ENCODE measurements around the gene MALSU1. TPM values are rescaled to one million over a fixed set of nuclear protein-coding genes. Genes with fewer than 3 reads are reported as not detected.

The MALSU1 gene
- polyA plus RNA-seq, 1 of the 3 experiments (the other 2 are of a cell fraction) = 102 TPM

DNA sequence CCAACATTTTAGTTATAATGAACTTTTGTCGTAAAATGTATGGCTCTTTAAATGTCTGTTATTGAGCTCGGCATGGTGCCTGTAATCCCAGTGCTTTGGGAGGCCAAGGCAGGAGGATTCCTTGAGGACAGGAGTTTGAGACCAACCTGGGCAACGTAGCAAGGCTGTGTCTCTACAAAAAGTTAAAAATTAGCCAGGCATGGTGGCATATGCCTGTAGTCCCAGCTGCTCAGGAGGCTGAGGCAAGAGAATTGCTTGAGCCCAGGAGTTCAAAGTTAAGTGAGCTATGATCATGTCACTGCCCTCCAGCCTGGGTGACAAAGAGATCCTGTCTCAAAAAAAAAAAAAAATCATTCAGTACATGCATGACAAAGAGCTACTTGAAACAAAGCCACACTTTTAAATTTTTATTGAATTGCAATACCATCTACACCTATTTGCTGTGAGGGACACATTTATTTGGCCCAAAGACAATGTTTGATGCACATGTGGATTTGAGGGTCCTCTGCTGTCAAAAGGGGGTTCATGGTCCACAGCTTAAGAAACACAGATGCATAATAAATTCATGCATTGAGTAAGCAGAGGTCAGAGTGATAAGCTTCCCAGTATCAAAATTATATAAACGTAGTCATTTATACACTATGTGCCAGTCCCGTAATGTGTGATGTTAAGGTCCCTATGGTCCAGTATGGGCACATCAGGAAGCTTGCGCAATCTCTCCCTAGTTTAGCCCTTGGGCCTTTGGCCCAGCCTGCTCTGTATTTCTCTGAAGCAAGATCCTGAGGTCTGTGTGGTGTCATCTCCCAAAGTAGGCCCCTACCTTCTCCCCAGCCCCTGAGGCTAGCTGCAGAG is 4.4 kb upstream of the MALSU1 start:
- Histone ChIP-seq H3K9me2 (no peaks in the 10 kb centered on the region), H2AFZ (ENCODE audit: low read depth) (peak overlapping the region; percentile 14; the same call in 1 of the 2 replicates), H4K20me1 (ENCODE audit: insufficient read depth) (no peaks in the 10 kb centered on the region; the same call in 1 of the 2 replicates), H3K4me1 (ENCODE audit: control insufficient read depth in 1 of 2, insufficient read depth in 2 of 2, low read depth in 1 of 2, low read length in 1 of 2) (peaks cover 8 to 12% of the 10 kb centered on the region in 2 experiments; a peak in 2 of 4 replicates), H3K36me3 (replicated peaks in 1 of 2; ENCODE audit: control insufficient read depth in 1 of 2, insufficient read depth in 2 of 2, low read length in 1 of 2) (no peaks in the 10 kb centered on the region), H3K4me2 (no peak overlapping the region), H3K9me3 (no peaks in the 10 kb centered on the region), H3K27ac (ENCODE audit: low read depth in 2 of 2, low read length in 1 of 2) (no peak overlapping the region; a peak in 1 of 4 replicates), H3K79me2 (ENCODE audit: insufficient read depth) (peaks cover 7% of the 10 kb centered on the region), H3F3A (replicated peaks; ENCODE audit: insufficient read depth) (peaks cover 11% of the 10 kb centered on the region), H3K4me3 (ENCODE audit: low read depth in 2 of 2, low read length in 1 of 2) (no peak overlapping the region), H3K27me3 (ENCODE audit: insufficient read depth) (no peaks in the 10 kb centered on the region), H3K9ac (no peak overlapping the region)
- CTCF ChIA-PET = interaction anchor here (1.0 to 9.9 kb wide), 10 partner anchors 16 to 250 kb away, joined by 3 to 69 read pairs (median 4); no protein-coding TSS in a partner anchor
- TF ChIP-seq, protein P1, sequence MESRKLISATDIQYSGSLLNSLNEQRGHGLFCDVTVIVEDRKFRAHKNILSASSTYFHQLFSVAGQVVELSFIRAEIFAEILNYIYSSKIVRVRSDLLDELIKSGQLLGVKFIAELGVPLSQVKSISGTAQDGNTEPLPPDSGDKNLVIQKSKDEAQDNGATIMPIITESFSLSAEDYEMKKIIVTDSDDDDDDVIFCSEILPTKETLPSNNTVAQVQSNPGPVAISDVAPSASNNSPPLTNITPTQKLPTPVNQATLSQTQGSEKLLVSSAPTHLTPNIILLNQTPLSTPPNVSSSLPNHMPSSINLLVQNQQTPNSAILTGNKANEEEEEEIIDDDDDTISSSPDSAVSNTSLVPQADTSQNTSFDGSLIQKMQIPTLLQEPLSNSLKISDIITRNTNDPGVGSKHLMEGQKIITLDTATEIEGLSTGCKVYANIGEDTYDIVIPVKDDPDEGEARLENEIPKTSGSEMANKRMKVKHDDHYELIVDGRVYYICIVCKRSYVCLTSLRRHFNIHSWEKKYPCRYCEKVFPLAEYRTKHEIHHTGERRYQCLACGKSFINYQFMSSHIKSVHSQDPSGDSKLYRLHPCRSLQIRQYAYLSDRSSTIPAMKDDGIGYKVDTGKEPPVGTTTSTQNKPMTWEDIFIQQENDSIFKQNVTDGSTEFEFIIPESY (IDR thresholded peaks at IDR 0.05; ENCODE audit: borderline replicate concordance, low read depth) = no peak
- TF ChIP-seq RAD21 (IDR thresholded peaks at IDR 0.05; ENCODE audit: low read length) = no peak
- TF ChIP-seq, protein P2, sequence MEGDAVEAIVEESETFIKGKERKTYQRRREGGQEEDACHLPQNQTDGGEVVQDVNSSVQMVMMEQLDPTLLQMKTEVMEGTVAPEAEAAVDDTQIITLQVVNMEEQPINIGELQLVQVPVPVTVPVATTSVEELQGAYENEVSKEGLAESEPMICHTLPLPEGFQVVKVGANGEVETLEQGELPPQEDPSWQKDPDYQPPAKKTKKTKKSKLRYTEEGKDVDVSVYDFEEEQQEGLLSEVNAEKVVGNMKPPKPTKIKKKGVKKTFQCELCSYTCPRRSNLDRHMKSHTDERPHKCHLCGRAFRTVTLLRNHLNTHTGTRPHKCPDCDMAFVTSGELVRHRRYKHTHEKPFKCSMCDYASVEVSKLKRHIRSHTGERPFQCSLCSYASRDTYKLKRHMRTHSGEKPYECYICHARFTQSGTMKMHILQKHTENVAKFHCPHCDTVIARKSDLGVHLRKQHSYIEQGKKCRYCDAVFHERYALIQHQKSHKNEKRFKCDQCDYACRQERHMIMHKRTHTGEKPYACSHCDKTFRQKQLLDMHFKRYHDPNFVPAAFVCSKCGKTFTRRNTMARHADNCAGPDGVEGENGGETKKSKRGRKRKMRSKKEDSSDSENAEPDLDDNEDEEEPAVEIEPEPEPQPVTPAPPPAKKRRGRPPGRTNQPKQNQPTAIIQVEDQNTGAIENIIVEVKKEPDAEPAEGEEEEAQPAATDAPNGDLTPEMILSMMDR (IDR thresholded peaks at IDR 0.05) = no peak
- TF ChIP-seq RCOR1 (IDR thresholded peaks at IDR 0.05; ENCODE audit: low read length) = no peak
- no peak for TF ChIP-seq ELF1 (IDR thresholded peaks at IDR 0.05)
- no peak for TF ChIP-seq RXRA (IDR thresholded peaks at IDR 0.05; ENCODE audit: borderline replicate concordance, low read depth)
- no peak for TF ChIP-seq TEAD4 (IDR thresholded peaks at IDR 0.05; ENCODE audit: borderline replicate concordance, insufficient read depth)
- TF ChIP-seq, protein P3, sequence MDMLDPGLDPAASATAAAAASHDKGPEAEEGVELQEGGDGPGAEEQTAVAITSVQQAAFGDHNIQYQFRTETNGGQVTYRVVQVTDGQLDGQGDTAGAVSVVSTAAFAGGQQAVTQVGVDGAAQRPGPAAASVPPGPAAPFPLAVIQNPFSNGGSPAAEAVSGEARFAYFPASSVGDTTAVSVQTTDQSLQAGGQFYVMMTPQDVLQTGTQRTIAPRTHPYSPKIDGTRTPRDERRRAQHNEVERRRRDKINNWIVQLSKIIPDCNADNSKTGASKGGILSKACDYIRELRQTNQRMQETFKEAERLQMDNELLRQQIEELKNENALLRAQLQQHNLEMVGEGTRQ (IDR thresholded peaks at IDR 0.05; ENCODE audit: borderline replicate concordance, low read depth, low read length) = no peak
- TF ChIP-seq, protein P4, sequence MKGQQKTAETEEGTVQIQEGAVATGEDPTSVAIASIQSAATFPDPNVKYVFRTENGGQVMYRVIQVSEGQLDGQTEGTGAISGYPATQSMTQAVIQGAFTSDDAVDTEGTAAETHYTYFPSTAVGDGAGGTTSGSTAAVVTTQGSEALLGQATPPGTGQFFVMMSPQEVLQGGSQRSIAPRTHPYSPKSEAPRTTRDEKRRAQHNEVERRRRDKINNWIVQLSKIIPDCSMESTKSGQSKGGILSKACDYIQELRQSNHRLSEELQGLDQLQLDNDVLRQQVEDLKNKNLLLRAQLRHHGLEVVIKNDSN (IDR thresholded peaks at IDR 0.05; ENCODE audit: borderline replicate concordance, low read depth) = no peak
- no peak for TF ChIP-seq MEF2A (IDR thresholded peaks at IDR 0.05; ENCODE audit: borderline replicate concordance, low read depth)
- 92% methylated on average over 6 of the region's 6 CpGs for WGBS (ENCODE audit: low lambda C conversion rate)
- POLR2A ChIA-PET = interaction anchor here (0.6 kb wide), 2 partner anchors 9 to 17 kb away, joined by 3 to 4 read pairs; no protein-coding TSS in a partner anchor
- no peak for DNase-seq
